DND-41 (cell line): ENCODE measurements around the gene CD164.

Experiments used
- ATAC-seq: fragments of 200-7000 bp; cut with Tn5 transposase; 3 replicates; pipeline ENCODE4 v1.9.1; 2021; ENCODE audit warnings: low read depth; ENCODE audit not compliant: insufficient read depth
- DNase-seq: peaks from one replicate; pipeline ENCODE4 v3.0.0-alpha.2; 2020
- H2AFZ ChIP-seq: 2 replicates; pipeline ENCODE4 v1.6.0; 2012; ENCODE audit warnings: low read depth, low read length
- H3K27ac ChIP-seq: 2 replicates; pipeline ENCODE4 v1.5.1; 2012; ENCODE audit warnings: low read length, inconsistent platforms
- H3K27me3 ChIP-seq: fragments of 200-600 bp; sonication (generic); 2 replicates; pipeline ENCODE4 v1.6.0; 2012; ENCODE audit warnings: low read length, mild to moderate bottlenecking, inconsistent platforms; ENCODE audit not compliant: insufficient read depth, poor library complexity
- H3K36me3 ChIP-seq: 2 replicates; pipeline ENCODE4 v1.5.1; 2012; ENCODE audit warnings: low read length, inconsistent platforms; ENCODE audit not compliant: insufficient read depth
- H3K4me1 ChIP-seq: 2 replicates; pipeline ENCODE4 v1.5.1; 2012; ENCODE audit warnings: mild to moderate bottlenecking, low read length; ENCODE audit not compliant: insufficient read depth
- H3K4me2 ChIP-seq: 2 replicates; pipeline ENCODE4 v1.6.0; 2012; ENCODE audit warnings: mild to moderate bottlenecking, moderate library complexity, low read length, inconsistent platforms; ENCODE audit not compliant: insufficient read depth
- H3K4me3 ChIP-seq, 2 experiments: fragments of 200-600 bp in 1 of 2; shearing (Covaris generic) in 1 of 2; 2 replicates each; pipeline ENCODE4 v1.5.1; 2012 to 2016; ENCODE audit warnings: inconsistent platforms in 2 of 2, low read length in 2 of 2, mild to moderate bottlenecking in 2 of 2, low read depth in 1 of 2, moderate library complexity in 1 of 2
- H3K79me2 ChIP-seq: 2 replicates; pipeline ENCODE4 v1.6.0; 2012; ENCODE audit warnings: low read length, inconsistent platforms; ENCODE audit not compliant: insufficient read depth
- H3K9ac ChIP-seq: 2 replicates; pipeline ENCODE4 v1.6.0; 2012; ENCODE audit warnings: low read depth, mild to moderate bottlenecking, inconsistent platforms, low read length, moderate library complexity
- H3K9me3 ChIP-seq: 2 replicates; pipeline ENCODE4 v1.5.1; 2012; ENCODE audit warnings: low read length, moderate library complexity, mild to moderate bottlenecking, inconsistent platforms; ENCODE audit not compliant: insufficient read depth, severe bottlenecking
- H4K20me1 ChIP-seq: 2 replicates; pipeline ENCODE4 v1.6.0; 2012; ENCODE audit warnings: low read length; ENCODE audit not compliant: insufficient read depth
- CTCF ChIP-seq: IDR thresholded peaks from 2 replicates; pipeline ENCODE4 v1.5.1; 2012; ENCODE audit warnings: borderline replicate concordance, low read length, moderate library complexity, mild to moderate bottlenecking; ENCODE audit not compliant: poor library complexity, severe bottlenecking; ENCODE audit errors: extremely low read depth
- EZH2 ChIP-seq: IDR thresholded peaks from 3 replicates; pipeline ENCODE4 v1.6.1; 2012; ENCODE audit warnings: borderline replicate concordance, low read depth, mild to moderate bottlenecking, moderate library complexity, low read length, inconsistent platforms; ENCODE audit not compliant: severe bottlenecking

The CD164 gene

DNA sequence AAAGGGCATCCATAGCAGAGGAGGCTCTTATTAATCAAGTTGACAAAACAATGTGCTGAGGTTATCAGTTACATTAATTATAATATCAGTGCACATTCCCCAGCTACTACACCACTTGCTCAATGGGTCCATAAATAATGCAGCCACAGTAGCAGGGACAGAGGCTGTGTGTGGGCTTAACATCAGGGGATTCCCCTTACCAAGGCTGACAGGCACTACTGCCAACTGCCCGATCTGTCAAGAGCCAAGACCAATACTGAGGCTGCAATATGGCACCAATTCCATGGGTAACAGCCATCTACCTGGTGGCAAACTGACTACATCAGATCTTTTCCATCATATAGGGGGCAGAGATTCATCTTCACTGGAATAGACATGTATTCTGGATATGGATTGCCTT lies 22.0 kb downstream of the CD164 start:
- H4K20me1 ChIP-seq = no peaks in the 10 kb centered on the region
- no peak overlapping the region for H3K4me3 ChIP-seq
- H3K9ac ChIP-seq = no peak overlapping the region
- H3K27ac ChIP-seq = no peak overlapping the region
- H2AFZ ChIP-seq = no peak overlapping the region
- peaks cover 12% of the 10 kb centered on the region for H3K9me3 ChIP-seq
- H3K79me2 ChIP-seq = no peaks in the 10 kb centered on the region
- ATAC-seq = no peak
- no peaks in the 10 kb centered on the region for H3K4me1 ChIP-seq
- TF ChIP-seq EZH2 (no peak), CTCF (no peak)
- DNase-seq = no peak
- H3K4me2 ChIP-seq = no peak overlapping the region
- no peaks in the 10 kb centered on the region for H3K27me3 ChIP-seq
- H3K36me3 ChIP-seq = peaks cover 77% of the 10 kb centered on the region

DNA sequence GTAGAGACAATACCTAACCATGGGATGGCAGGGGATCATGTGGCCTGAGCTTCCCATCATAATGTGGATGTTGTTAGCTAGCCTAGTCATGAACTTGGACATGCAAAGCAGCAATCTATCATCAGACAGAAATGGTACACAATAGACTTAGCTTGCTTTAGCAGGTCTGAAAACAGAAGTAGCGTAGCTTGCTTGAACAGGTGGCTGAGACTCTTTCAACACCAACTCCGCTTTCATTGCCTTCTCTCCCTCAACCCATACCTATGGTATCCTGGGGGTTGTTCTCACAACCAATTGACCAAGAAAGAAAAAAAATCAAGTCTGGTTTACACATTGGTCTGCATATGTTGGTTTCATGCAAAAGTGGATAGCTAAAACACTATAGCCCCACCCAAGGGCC lies 23.0 kb downstream of the CD164 start:
- Histone ChIP-seq H3K27me3 (no peaks in the 10 kb centered on the region), H3K9ac (no peak overlapping the region), H3K9me3 (peaks cover 12% of the 10 kb centered on the region), H3K79me2 (no peaks in the 10 kb centered on the region), H3K36me3 (peaks cover 68% of the 10 kb centered on the region), H3K4me1 (no peaks in the 10 kb centered on the region), H4K20me1 (no peaks in the 10 kb centered on the region), H3K27ac (no peak overlapping the region), H3K4me3 (no peak overlapping the region), H2AFZ (no peak overlapping the region), H3K4me2 (no peak overlapping the region)
- TF ChIP-seq CTCF = no peak
- no peak for TF ChIP-seq EZH2
- ATAC-seq (no peak), DNase-seq (no peak)

GRCh38 chr6:109358204-109358603 lies 24.1 kb downstream of the CD164 start:
- H3K36me3 ChIP-seq = peaks cover 61% of the 10 kb centered on the region

More at GRCh38 chr6:109358204-109358603, 24.1 kb downstream of the CD164 start:
- DNase-seq (no peak), ATAC-seq (no peak)
- Histone ChIP-seq H3K4me1 (no peaks in the 10 kb centered on the region), H3K4me2 (no peak overlapping the region), H3K79me2 (no peaks in the 10 kb centered on the region), H3K27ac (no peak overlapping the region), H3K9me3 (peaks cover 12% of the 10 kb centered on the region), H3K9ac (no peak overlapping the region), H3K4me3 (no peak overlapping the region), H2AFZ (no peak overlapping the region), H4K20me1 (no peaks in the 10 kb centered on the region), H3K27me3 (no peaks in the 10 kb centered on the region)
- TF ChIP-seq EZH2 (no peak), CTCF (no peak)
